Adrenal gland (tissue), 12 donors: ENCODE results near the gene HECTD2. TPM values are rescaled to one million over a fixed set of nuclear protein-coding genes. Genes with fewer than 3 reads are reported as not detected.

Experiments
- DNase-seq, 7 donors: peaks; one replicate each; pipeline ENCODE4 v3.0.0-alpha.2; 2019 to 2020
- H3K27ac ChIP-seq, 5 donors: fragments of 200-600 bp; sonication (generic) in 4 of 5; 1 replicate in 3 of 5; 2 replicates in 2 of 5; pipeline versions ENCODE4 v1.5.1 to v1.8.0; 2016 to 2020; ENCODE audit warnings: mild to moderate bottlenecking in 1 of 5
- H3K27me3 ChIP-seq: fragments of 200-600 bp; 2 replicates; pipeline ENCODE4 v1.8.0; 2021
- H3K36me3 ChIP-seq, 2 donors: fragments of 200-600 bp; replicated peaks in 1 of 2; 1 replicate in 1 of 2; 2 replicates in 1 of 2; pipeline versions ENCODE4 v1.5.1 to v1.8.0; 2018 to 2022
- H3K4me1 ChIP-seq, 2 donors: fragments of 200-600 bp; replicated peaks in 1 of 2; 1 replicate in 1 of 2; 2 replicates in 1 of 2; pipeline versions ENCODE4 v1.5.1 to v1.8.0; 2018 to 2021
- H3K4me3 ChIP-seq, 4 donors: fragments of 200-600 bp; sonication (generic) in 3 of 4; one replicate each; pipeline ENCODE4 v1.5.1; 2016 to 2018
- H3K9me3 ChIP-seq, 3 donors: fragments of 200-600 bp; sonication (generic) in 1 of 3; replicated peaks in 1 of 3; 1 replicate in 2 of 3; 2 replicates in 1 of 3; pipeline versions ENCODE4 v1.5.1 to v1.8.0; 2016 to 2021
- POLR2A ChIP-seq, 2 donors: fragments of 450-650 bp; IDR thresholded peaks; one replicate each; pipeline ENCODE4 v1.6.1; 2017; ENCODE audit warnings: antibody characterized with exemption in 2 of 2, mild to moderate bottlenecking in 2 of 2, moderate library complexity in 1 of 2
- WGBS, 4 donors: extraction: QIAGEN DNeasy Blood & Tissue Kit in 2 of 4; methylation state at CpG; one replicate each; pipeline versions ENCODE4 v1.1.5 to v1.1.7; 2013 to 2017; 5-methylcytosine and 5-hydroxymethylcytosine counted together
- intact Hi-C, 2 donors: fragments of 100-400 bp; cut with DNase I; formaldehyde crosslinking; loops; one replicate each; pipeline versions ENCODE4 v1.14.1 to v1.15.0; 2022 to 2023
- polyA plus RNA-seq, 3 donors: library from polyadenylated mRNA; stranded (reverse); fragments of 200-250 nt in 2 of 3; fragments of 350-450 nt in 1 of 3; fragmentation: Illumina TruSeq in 1 of 3; extraction: RNeasy Lipid Tissue Mini Kit (QIAGEN cat#74804) in 1 of 3; gene quantifications; one replicate each; pipeline ENCODE4 v1.2.3, GENCODE V29; 2013 to 2014
- small RNA-seq, 2 donors: library from RNA; depleted of rRNA; stranded (forward); fragments of <200 nt; gene quantifications; one replicate each; pipeline ENCODE3, GENCODE V24; 2016
- total RNA-seq, 9 donors: library from RNA; depleted of rRNA in 4 of 9; stranded (reverse); fragments of >200 nt in 4 of 9; fragments of 120-200 nt in 1 of 9; fragmentation: NEBNext Ultra II Directional in 1 of 9; extraction: Animal tissue kit (Norgen Biotek cat#: 25700) in 1 of 9; gene quantifications; one replicate each; pipeline versions ENCODE4 v1.1.0 to v1.2.4, GENCODE V29; 2013 to 2023
- TF ChIP-seq, protein P1 (sequence below), 6 experiments: fragments of 450-650 bp in 4 of 6; fragments of 200-600 bp in 2 of 6; sonication (generic) in 1 of 6; IDR thresholded peaks; 1 replicate in 5 of 6; 2 replicates in 1 of 6; pipeline versions ENCODE4 v1.5.1 to v1.8.0; 2016 to 2021; ENCODE audit warnings: antibody characterized with exemption in 6 of 6, mild to moderate bottlenecking in 2 of 6, moderate library complexity in 1 of 6
- donor health status: healthy with polysubstance abuse.
- donor health status: Bipolar disorder and iron deficiency.
- donor health status: DM: yes; HTN: yes; CAD: no.
- donor health status: DM: no; HTN: no; CAD: no.
- donor health status: DM: no; HTN: no; CAD: no.
- donor health status: DM: yes; HTN: yes; CAD: no.

Gene HECTD2
- total and polyA plus RNA-seq, 12 donors: 5.4 to 20.3 (median 8.2) TPM

DNA sequence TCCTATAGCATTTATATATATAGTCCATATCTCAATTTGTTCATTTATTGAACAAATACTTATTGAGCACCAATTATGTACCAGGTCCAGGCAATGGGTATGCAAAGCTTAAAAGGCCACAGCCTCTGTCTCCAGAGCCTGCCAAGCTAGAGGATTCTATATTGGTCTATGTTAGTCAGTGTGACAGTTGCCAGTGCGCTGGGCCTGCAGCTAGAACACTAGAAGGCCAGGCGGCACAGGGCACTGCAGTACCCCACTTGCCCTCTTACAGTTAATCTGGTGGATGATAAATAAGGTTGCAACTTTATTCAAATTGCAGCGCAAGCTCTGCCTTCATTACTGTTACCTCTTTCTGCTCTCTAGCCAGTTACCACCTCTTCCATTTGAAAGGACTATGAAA, 153.9 kb downstream of the HECTD2 start:
- Histone ChIP-seq H3K4me1 (no peaks in the 10 kb centered on the region), H3K4me3 (no peak overlapping the region), H3K27ac (no peak overlapping the region), H3K36me3 (no peaks in the 10 kb centered on the region), H3K27me3 (no peaks in the 10 kb centered on the region), H3K9me3 (no peaks in the 10 kb centered on the region)
- 91 to 100% (median 96%) methylated on average over 3 of the region's 3 CpGs for WGBS, 4 donors
- TF ChIP-seq, protein P1, sequence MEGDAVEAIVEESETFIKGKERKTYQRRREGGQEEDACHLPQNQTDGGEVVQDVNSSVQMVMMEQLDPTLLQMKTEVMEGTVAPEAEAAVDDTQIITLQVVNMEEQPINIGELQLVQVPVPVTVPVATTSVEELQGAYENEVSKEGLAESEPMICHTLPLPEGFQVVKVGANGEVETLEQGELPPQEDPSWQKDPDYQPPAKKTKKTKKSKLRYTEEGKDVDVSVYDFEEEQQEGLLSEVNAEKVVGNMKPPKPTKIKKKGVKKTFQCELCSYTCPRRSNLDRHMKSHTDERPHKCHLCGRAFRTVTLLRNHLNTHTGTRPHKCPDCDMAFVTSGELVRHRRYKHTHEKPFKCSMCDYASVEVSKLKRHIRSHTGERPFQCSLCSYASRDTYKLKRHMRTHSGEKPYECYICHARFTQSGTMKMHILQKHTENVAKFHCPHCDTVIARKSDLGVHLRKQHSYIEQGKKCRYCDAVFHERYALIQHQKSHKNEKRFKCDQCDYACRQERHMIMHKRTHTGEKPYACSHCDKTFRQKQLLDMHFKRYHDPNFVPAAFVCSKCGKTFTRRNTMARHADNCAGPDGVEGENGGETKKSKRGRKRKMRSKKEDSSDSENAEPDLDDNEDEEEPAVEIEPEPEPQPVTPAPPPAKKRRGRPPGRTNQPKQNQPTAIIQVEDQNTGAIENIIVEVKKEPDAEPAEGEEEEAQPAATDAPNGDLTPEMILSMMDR (IDR thresholded peaks at IDR 0.05): no peak
- TF ChIP-seq POLR2A (IDR thresholded peaks at IDR 0.05): no peak
- intact Hi-C loops: no loop called here
- DNase-seq: no peak

Small RNAs within 50 kb of the gene (small RNA-seq; reads per million reads assigned to genes)
- gene AL161798.1 (0 reads per million in 2 donors), gene RPS27P1 (0 reads per million in 2 donors)

Other genes starting within 250 kb of the HECTD2 start
- gene PCGF5, start 189.7 kb upstream of the HECTD2 start, total RNA-seq: 100 to 1,000 TPM in 1 of 9 donors, 10 to 100 TPM in 8; 51.0 to 101 (median 74.9) TPM
- gene PCGF5, start 189.7 kb upstream of the HECTD2 start, polyA plus RNA-seq: 100 to 1,000 TPM in 1 of 3 donors, 10 to 100 TPM in 2; 22.6 to 145 (median 30.2) TPM
- gene PPP1R3C, start 222.7 kb downstream of the HECTD2 start, total RNA-seq: 10 to 100 TPM; 10.9 to 52.9 (median 17.2) TPM
- 10 to 100 TPM in 2 of 3 donors, 1 to 10 TPM in 1; 7.8 to 13.7 (median 11.7) TPM for gene PPP1R3C, start 222.7 kb downstream of the HECTD2 start, polyA plus RNA-seq